Measurements from ENCODE around the gene ENTR1.
"Not testable (repeated sequence)": the region's sequence is repeated elsewhere in the genome, so short reads cannot be mapped to it uniquely, and the experiment has no call there.

The ENTR1 gene

GRCh38 chr9:136429075-136429628 is 18.7 kb upstream of the ENTR1 start:
- Histone ChIP-seq H3K79me2 (no peaks in the 10 kb centered on the region), H3K27me3 (ENCODE audit: control insufficient read depth, insufficient read depth, low read length) (no peaks in the 10 kb centered on the region), H3K36me3 (ENCODE audit: control insufficient read depth, insufficient read depth, low read length) (no peaks in the 10 kb centered on the region)

GRCh38 chr9:136426787-136427186 is 16.4 kb upstream of the ENTR1 start:
- Histone ChIP-seq H3K4me1 (no peaks in the 10 kb centered on the region), H3K4me3 (ENCODE audit: low read depth, low read length) (no peak overlapping the region), H2AFZ (no peak overlapping the region), H3K9ac (no peak overlapping the region), H3K4me2 (ENCODE audit: low read length) (no peak overlapping the region), H3K27me3 (ENCODE audit: control insufficient read depth, insufficient read depth, low read length) (no peaks in the 10 kb centered on the region), H3K27ac (no peak overlapping the region), H3K36me3 (ENCODE audit: control insufficient read depth, insufficient read depth, low read length) (no peaks in the 10 kb centered on the region), H3K9me3 (ENCODE audit: control insufficient read depth, low read length) (no peaks in the 10 kb centered on the region), H3K79me2 (no peaks in the 10 kb centered on the region)
- TF ChIP-seq CTCF (IDR thresholded peaks at IDR 0.05), result no peak

More at GRCh38 chr9:136429075-136429628, 18.7 kb upstream of the ENTR1 start:
- Histone ChIP-seq H3K27ac (no peak overlapping the region), H3K4me1 (no peaks in the 10 kb centered on the region), H3K4me2 (ENCODE audit: low read length) (no peak overlapping the region), H3K9me3 (ENCODE audit: control insufficient read depth, low read length) (no peaks in the 10 kb centered on the region), H3K4me3 (ENCODE audit: low read depth, low read length) (no peak overlapping the region), H3K9ac (no peak overlapping the region), H2AFZ (no peak overlapping the region)
- TF ChIP-seq CTCF (IDR thresholded peaks at IDR 0.05), result no peak

- H2AFZ ChIP-seq; H3K79me2 ChIP-seq; H3K4me1 ChIP-seq; H3K36me3 ChIP-seq (ENCODE audit: control insufficient read depth, insufficient read depth, low read length); H3K4me3 ChIP-seq (ENCODE audit: low read depth, low read length); H3K9me3 ChIP-seq (ENCODE audit: control insufficient read depth, low read length); H3K9ac ChIP-seq; H3K4me2 ChIP-seq (ENCODE audit: low read length); H3K27ac ChIP-seq; H3K27me3 ChIP-seq (ENCODE audit: control insufficient read depth, insufficient read depth, low read length): not testable (repeated sequence)
These were observed 15.0 kb upstream of the ENTR1 start for GRCh38 chr9:136425367-136425766.

GRCh38 chr9:136424750-136425362 is 14.4 kb upstream of the ENTR1 start:
- Histone ChIP-seq H3K27ac (no peak overlapping the region), H3K4me2 (ENCODE audit: low read length) (no peak overlapping the region)

More at GRCh38 chr9:136424750-136425362, 14.4 kb upstream of the ENTR1 start:
- Histone ChIP-seq H3K4me1 (no peaks in the 10 kb centered on the region), H3K27me3 (ENCODE audit: control insufficient read depth, insufficient read depth, low read length) (no peaks in the 10 kb centered on the region), H3K36me3 (ENCODE audit: control insufficient read depth, insufficient read depth, low read length) (no peaks in the 10 kb centered on the region), H3K9ac (no peak overlapping the region), H2AFZ (no peak overlapping the region), H3K9me3 (ENCODE audit: control insufficient read depth, low read length) (no peaks in the 10 kb centered on the region), H3K79me2 (no peaks in the 10 kb centered on the region), H3K4me3 (ENCODE audit: low read depth, low read length) (no peak overlapping the region)
- no peak for TF ChIP-seq CTCF (IDR thresholded peaks at IDR 0.05)
